ENCODE measurements around the gene EMC1.

EMC1 gene

DNA sequence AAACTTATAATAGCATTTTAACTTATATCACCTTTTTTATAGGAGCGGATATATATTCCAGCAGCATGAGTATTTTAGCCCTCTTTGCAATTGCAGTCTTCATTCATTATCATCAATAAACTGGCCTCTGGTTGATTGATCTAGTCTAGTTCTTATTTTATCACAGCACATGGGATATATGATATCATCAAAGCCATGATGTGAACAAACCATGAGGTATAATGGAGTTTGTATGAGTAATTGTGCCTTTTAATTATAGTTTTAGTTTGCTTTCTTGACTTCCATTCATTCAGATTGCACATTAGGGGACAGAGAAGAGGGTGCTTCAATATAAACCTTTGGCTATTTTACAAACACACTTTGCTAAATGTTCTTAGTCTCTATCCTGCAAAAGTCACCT lies 37.7 kb downstream of the EMC1 start:
- DNase-seq = no peak

DNA sequence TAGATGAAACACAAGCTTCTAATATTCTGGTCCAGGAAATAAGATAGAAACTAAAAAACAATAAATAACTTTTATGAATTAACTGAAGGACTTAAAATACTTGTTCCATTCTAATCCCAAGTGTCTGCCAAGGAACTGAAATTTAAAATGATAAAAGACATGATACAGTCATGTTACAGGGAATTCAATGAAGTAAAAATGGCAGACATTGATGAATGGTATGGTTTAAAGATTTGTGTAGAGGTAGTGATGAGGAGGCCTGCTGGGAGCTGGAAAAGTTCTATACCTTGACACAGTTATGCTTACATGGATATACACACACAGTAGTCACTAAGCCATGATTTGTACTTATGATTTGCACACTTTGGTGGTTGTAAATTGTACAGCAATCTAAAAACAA lies 39.2 kb downstream of the EMC1 start:
- DNase-seq = no peak

DNA sequence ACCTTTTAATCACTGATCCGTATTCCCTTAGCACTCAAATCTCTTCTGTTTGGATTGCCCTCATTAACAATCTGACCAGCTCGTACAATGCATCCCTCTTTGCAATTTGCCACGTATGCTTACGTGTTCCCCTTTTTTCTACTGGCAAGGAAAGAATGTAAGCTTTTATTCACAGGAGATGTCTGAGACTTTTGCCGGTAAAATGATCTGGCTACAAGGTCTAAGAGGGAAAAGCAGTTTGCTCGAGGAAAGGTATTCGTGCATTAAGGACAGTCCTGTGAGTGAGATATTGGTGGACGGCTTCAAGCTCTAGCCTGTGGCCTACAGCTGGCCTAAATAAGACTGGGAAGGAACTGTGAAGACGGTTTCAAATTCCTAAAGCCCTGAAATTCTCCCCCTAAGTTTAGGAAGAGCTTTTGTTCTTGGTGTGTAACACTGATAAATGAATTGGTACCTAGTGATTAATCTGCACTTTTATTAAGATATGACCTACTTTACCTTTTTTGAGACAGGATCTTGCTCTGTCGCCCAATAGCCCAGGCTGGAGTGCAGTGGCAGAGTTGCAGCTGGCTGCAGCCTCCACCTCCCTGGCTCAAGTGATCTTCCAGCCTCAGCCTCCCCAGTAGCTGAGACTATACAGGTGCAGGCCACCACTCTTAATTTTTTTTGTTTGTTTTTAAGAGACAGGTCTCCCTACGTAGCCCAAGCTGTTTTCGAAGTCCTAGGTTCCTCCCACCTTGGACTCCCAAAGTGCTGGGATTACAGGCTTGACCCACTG lies 40.4 kb downstream of the EMC1 start:
- peak; percentile 12 for DNase-seq

DNA sequence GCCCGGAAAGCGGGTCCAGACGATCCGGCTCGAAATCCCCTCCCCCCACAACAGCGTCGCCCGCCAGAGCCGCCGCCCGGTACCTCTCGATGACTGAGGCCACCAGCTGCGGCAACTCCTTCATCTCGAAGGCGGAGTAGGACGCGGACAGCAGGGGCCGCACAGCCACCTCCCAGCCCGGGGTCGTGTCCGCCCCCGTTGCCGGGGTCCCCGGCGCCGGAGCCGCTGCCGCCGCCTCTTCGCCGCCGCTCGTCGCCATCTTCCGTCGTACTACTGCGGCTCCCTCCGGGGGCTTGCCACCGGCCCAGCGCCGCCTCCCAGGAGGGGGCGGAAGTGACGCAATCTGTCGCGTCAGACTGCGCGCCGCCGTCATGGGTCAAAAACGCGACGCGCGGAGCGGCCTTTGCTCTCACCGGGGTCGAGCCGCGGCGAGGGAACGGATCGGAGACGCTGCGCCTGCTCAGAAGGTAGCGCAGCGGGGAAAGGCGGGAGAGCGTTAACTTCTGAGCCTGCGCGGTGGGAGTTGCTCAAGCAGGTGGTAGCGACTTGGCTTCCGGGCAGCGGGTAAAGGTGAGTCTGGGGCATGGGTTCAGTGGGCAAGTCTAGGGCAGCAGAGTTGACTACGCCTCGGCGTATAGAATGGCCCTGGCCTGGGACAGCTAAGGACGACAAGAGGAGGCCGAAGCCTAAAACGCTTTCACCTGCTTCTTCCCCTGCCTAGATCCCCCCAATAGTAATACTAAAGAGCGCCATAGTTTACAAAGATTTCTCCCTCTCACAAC lies 41.1 kb downstream of the EMC1 start, which contains the start of gene UBR4:
TSS of gene UBR4 (minus strand) at position 277 of the 782 bp plus-strand sequence. CDS start at position 259, 18 bp downstream.
- DNase-seq = peak; percentile 93

DNA sequence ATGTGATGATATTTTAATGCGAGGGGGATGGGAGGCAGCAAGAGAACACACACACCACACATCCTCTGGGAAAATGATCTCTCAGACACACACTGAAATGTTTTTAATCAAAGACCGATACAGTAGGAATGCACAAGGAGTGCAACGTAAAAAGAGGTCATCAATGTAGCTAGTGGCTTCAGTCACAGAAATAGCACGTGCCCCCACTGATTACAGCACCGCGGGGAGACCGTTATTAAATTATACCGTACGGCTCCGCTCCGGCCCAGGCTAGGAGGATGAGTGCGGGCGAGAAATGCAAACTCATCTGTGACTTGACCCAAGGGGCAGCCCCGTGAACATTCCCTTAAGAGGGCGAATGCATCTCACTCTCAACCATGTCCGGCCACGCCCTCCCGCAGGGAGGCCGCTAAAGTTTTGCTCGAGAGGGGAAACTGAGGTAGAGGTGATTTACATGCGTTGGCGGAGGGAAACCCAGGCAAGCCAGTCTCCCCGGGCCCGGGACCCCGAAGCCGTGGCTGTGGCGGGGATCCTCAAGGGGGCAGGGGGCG lies 41.8 kb downstream of the EMC1 start:
- peak; percentile 19 for DNase-seq

DNA sequence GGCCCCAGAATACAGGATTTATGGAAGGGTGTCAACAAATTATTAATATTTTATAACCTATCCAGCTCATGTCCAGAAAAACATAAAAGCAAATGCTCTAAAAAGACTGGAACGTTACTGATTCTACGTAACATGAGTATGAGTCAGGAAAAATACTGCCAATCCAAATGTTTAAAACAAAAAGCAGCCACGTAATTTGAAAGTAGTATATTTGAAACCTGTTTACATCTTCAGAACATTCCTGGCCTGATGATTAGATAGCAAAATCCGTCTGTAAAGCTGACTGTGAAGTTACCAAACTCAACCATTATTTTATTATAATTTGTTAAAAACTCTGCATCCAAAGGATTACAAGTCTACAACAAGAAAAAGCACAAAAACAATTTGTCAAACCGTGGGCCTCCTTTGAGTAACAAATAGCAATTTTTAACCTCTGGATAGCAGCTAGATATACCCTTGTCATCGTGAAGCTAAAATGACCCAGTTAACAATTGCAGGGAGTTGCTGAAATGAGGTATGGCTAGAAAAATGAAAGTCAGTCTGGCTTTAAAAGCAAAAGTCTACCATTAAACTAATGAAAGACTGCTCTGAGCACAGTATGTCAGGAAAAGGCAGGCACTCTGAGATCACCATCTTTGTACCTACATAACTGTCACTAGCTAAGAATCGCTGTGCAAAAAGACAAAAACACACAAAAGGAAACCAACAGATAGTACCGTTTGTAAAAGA lies 42.5 kb downstream of the EMC1 start:
- peak; percentile 35 for DNase-seq

DNA sequence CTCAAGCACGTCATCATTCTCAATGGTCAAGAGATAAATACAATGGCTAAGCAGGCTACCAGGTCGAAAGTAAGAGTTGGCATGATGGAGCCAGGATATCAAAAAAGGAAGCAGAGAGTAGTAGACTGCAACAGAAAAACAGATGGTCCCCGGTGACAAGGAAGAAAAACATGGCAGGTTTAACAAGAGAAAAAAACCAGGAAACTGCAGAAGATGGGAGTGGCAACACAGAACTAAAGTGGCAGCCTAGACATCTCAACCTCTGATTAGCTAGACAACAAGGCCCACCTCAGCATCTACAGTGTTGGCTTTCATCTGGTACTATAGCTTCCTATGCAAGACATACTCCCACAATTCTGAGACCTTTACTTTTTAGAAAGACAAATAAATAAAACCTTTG lies 44.4 kb downstream of the EMC1 start:
- DNase-seq = no peak

DNA sequence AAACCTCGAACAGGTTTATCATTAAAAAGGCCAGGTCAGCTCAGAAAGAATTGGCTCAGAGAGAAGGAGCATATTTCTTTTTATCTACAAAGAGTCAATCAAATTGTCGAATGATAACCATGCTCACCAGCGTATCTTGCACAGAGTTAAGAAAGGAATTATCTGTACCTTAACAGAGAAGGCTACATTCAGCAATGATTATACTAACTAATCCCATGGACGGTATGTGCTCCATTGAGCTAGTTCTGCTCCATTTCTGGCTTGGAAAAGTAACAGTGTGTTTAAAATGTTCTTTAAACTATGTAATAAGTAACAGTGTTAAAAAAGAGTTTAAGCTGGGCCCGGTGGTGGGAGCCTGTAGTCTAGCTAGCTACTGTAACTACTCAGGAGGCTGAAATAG lies 45.5 kb downstream of the EMC1 start:
- no peak for DNase-seq

DNA sequence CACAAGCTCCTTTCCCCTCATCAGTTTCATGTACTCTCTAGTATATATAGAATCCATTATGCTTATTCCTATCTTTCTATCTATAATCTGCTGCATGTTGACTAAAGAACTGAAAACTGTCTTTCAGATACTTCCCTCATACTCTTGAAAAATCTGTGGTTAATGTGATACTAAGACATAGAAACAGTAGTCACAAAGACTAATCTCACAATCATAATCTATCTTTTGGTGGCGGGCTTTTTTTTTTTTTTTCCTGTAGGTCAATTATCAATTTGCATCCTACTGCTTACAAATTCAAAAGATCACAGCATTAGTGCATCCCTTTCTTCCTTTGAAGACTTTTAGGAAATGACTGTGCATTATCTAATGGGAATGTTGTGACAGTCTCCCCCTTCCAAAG lies 45.9 kb downstream of the EMC1 start:
- DNase-seq = no peak

DNA sequence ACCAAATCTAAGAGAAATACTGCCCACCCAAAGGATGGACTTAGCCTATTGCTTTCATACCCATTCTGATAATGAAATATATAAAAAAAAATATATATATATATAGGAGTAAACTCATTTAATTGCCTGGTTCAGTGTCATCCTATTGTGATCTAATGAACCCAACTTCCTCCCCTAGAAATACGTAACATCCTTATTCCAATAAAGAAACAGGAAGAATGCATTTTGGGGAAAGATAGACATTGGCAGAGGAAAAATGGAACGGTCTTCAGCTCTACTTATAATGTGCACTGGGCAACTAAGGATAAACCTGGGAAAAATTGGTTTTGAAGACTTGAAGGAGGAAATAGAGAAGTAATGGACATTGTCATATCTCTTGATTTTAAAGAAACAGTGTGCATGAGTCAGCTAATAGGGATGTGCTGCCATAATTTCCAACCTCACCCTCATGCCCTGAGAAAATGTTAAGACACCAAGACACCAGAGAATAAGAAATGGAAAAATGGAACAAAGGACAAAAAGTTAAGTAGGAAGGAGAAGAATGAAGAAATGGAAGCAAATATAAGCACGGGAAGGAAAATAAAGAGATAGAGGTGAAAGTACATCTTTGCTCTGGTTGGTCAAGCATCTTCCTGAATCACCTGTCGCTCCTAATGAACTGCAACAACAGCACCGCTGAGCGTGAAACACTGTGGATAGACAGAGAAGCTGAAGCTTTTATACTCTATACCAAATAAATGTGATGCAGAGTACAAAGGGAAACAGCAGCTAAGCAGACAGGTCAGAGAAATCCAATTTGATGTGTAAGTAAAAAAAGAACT lies 46.7 kb downstream of the EMC1 start:
- no peak for DNase-seq

DNA sequence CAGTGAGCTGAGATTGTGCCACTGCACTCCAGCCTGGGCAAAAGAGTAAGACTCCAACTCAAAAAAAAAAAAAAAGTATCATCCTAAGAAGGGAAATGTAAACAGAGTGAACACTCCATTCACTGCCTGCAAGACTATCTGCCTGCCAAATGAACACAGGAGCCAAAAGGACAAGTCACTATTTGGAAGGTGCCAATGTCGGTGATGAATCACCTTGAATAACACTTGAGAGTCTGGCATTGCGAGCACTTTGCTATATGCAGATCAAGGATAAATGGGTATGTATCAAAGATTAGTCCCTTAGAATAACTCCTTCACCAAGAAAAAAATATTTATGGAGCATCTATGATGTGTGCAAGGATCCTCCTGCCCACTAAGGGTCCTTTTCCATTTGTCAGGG lies 47.9 kb downstream of the EMC1 start:
- peak; percentile 45 for DNase-seq

DNA sequence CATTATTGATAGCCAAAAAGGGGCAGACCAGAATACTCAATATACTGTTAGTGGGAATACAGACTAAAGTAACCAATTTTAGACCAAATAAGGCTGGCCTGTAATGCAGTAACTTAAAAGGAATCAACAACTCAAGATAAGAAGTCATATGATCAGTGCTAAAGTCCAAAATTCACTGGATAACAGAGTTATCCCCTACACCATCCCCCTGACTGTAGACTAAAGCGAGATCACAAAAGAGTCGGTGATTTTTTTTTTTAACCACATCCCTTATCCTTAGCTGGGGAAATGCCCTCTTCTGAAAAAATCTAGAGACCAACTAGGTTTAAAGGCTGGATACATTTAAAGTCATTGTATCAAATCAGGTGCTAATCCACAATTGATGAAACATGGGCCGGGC lies 48.9 kb downstream of the EMC1 start:
- no peak for DNase-seq

DNA sequence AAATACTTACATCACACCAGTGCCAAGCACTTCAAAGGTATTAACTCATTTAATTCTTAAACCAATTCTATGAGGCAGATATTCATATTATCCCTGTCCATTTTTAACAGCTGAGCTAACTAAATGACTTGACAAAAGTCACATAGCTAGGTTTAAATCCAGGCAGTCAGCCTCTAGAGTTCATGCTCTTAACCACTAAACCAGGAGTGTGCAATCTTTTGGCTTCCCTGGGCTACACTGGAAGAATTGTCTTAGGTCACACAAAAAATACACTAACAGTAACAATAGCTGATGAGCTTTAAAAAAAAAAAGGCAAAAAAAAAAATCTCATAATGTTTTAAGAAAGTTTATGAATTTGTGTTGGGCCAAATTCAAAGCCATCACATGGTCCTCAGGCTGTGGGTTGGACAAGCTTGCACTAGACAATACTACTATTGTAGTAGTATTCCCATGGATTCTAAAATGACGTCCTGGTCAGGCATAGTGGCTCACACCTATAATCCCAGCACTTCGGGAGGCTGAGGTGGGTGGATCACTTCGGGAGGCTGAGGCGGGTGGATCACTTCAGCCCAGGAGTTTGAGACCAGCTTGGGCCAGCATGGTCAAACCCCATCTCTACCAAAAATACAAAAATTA lies 51.2 kb downstream of the EMC1 start:
- no peak for DNase-seq

DNA sequence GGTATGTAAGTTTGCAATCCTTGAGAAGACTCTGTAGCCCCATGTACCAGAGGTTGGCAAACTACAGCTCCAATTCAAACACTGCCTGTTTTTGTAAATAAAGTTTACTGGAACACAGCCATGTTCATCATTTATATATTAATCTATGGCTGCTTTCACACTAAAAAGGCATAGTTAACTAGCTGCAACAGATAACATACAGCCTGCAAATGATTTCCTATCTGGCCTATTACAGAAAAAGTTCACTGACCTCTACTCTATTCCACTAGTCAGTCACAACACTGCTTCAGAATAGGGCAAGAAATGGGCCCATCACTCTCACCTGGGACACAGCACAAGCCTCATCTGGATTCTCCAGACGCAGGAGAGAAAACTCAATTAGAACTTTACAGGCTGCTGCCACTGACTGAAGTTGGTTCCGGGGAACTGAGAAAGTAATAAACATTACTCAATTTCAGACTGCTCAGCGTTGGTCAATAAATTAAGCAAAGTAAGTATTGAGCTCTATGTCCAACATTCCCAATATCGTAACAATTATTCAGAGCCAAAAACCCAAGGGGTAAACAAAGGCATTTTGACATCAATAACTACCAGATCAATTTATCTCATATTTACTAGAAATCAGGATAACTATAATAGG lies 51.9 kb downstream of the EMC1 start:
- DNase-seq = no peak

DNA sequence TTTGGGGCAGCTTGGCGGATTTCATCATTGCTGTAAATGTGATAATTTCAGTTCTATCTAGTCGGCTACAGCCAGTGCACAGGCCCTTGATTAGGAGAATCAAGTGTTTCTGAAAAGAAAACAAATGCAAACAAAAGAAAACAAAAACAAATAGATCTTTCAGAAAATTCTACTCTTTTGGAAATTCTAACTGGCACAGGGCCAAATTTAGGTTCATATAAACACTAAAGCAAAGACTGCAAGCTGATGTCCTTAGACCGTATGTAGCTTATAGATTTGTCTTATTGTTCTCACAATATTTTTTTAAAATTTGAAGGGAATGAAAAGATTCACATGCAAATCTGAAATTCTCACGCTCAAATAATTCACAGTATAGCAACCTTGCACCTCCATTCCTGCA lies 52.5 kb downstream of the EMC1 start:
- no peak for DNase-seq

DNA sequence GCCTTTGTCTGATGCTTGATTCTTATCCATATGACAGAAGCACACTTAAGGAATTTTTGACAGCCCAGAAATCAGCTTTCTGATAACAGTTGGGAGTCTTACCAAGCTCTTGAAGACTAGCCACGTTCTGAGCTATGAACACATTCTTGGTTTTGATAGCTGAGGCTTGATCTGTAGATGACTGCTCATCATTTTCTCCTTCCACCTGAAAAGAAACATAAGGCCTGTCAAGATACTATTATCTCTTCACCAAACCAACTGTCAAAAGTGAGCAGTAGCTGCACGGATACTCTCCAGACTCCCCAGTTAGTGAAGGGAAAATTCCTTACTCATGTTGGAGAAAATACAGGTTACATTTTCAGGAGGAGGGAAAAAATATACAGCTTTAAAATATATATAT lies 53.5 kb downstream of the EMC1 start:
- DNase-seq = no peak

DNA sequence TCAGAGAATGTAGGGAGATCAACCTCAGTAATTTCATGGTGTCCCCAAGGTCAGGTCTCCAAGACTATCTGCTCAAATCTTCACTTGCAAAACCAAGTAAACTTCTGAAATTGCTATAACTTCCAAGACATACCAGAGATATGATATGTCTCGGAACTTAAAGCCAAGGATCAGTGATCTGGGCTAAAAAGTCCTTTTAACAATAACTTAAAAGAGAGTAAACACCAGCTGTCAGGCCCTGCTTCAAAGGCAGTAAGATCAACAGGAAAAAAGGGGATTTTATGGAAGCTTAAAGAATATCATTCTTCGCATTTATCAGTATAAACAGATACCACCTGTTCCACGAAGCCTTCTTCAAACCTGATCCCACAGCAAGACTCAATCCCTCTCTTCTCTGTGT lies 55.0 kb downstream of the EMC1 start:
- DNase-seq = no peak

DNA sequence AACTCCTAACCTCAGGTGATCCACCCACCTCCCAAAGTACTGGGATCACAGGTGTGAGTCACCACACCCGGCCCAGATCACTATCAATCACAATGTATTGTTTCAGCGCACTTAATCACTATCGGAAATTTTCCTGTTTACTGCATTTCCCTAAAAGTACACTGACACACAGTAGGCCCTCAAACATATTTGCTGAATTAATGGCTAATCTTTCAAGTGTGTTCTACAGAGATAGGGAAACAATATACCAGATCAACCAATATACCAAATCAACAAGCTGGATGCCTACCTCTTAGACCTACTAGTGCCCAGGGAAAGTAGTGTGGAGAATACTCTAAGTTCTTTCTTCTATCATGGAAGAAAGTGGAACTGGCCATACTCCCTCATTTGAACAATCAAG lies 58.3 kb downstream of the EMC1 start:
- no peak for DNase-seq

DNA sequence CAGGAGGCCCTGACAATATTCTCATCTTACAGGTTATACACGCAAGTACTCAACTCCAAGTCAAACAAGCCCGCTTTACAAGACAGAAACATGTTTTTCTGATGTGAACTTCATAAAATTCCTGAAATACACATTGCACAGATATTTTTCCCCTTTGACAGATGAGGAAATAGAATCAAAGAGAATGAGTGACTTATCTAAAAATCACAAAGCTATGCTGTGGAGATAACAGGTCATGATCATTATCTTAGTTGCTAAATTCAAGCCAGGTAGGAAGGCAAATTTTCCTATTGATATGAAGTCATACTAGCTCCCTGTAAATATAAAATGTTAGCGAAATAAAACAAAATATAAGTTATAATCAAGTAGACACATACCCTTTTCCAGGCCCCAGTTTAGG lies 59.5 kb downstream of the EMC1 start:
- DNase-seq = no peak

DNA sequence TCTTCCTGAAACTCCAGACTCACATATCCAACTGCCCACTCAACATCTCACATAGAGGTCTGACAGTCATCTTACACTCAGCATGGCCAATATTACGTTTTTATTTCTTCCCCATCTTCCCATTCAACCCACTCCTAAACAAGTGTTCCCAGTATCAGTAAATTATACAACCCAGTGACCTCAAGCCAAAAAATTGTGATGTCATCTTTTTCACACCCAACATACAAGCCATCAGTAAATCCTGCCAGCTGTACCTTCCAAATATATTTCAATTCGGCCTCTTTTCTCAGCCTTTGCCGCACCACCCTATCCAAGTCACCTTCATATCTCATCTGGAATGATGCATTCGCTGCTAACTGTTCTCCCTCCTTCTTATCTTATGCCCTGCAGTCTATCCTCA lies 60.9 kb downstream of the EMC1 start:
- DNase-seq = no peak

DNA sequence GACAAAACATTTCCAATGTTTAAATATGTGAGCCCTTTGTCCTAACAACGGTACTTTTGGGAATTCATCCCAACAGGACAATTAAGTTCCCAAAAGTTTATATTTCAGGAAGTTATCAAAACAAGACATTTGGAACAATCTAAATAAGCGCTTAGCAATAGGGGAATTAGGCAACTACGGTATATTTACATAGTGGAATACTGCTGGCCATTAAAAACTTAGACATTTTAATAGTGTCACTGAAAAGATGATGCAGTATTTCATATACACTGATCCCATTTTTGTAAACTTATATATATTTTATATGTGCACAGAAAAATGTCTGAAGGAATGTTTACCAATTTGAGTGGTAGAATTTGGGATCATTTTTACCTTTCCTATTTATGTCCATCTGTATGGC lies 62.1 kb downstream of the EMC1 start:
- DNase-seq = no peak

DNA sequence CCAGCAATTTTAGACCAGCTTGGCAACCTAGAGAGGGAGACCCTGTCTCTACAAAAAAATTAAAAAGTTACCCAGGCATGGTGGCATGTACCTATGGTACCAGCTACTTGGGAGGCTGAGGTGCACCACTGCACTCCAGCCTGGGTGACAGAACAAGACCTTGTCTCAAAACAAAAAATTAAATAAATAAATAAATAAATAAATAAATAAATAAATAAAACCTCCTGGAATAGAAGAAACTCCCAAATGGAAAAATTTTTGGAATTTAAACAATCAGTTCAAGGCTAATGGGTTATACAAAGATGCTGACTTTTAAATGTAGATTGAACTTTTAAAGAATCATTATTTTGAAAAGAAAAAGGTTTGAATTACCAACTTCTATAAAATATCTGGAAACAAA lies 63.5 kb downstream of the EMC1 start:
- DNase-seq = no peak

Measured in fibroblast of skin of right quadriceps (primary cell).